CD4-positive, alpha-beta T cell treated with Interleukin-21 for 1 hour (primary cell): ENCODE measurements around the gene PIGU.
A peak's percentile ranks its signal among the peaks of the same experiment; 100 is the strongest.

Source experiments
- DNase-seq: peaks from one replicate; pipeline ENCODE4 v3.0.0-alpha.2; 2020

Gene PIGU

DNA sequence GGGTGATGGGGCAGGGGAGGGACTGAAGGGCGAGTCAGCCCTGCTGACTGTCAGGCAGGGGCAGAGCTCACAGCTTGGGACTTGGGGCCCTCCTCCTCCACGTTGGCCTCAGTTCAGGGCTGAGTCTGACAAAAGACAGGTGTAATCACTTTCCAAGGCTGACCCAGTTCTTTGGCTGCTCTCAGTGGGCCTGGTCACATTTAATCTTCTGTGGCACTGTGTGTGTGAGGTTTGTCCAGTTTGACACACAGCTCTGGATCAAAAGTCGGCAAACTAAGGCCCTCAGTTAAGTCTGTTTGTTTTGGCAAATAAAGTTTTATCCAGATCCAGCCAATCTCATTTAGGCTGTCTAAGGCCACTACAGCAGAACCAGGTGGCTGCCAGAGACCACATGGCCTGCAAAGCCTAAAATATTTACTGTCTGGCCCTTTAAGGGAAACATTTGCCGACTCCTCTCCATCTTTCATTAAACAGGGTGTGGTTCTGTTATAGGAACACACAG is 123.5 kb downstream of the PIGU start:
- DNase-seq, result no peak

DNA sequence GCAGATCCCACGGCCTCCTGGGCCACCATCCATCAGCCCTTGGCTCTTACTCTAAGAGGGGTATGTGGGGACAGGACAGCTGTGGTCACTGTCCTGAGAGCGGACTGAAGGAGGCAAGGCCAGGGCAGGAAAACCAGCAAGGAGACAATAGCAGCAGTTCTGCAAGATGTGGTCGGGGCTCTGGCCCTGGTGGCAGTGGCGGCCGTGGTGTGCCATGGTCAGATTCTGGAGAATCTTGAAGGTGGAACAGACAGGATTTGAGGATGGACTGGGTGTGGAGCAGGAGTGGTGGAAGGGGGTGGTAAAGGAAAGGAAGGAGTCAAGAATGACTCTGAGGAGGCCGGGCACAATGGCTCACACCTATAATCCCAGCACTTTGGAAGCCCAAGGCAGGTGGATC is 124.3 kb downstream of the PIGU start:
- DNase-seq, result no peak

DNA sequence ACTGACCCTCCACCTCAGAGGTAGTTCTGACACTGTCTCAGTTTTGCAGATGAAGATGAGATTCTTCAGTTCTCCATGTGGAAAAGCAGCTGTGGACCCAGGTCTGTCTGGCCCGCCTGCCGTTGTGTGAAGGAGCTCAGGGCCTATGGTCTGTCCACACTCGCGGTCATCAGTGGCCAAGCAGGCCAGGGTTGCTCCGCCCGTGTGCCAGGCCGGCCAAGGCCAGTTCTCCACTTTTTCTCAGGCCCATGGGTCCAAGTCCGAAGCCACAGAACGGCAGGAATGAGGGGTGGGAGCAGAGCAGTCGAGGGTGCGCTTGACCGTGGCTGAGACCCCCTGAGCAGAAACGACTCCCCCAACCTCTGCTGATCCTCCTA is 127.0 kb downstream of the PIGU start:
- no peak for DNase-seq

DNA sequence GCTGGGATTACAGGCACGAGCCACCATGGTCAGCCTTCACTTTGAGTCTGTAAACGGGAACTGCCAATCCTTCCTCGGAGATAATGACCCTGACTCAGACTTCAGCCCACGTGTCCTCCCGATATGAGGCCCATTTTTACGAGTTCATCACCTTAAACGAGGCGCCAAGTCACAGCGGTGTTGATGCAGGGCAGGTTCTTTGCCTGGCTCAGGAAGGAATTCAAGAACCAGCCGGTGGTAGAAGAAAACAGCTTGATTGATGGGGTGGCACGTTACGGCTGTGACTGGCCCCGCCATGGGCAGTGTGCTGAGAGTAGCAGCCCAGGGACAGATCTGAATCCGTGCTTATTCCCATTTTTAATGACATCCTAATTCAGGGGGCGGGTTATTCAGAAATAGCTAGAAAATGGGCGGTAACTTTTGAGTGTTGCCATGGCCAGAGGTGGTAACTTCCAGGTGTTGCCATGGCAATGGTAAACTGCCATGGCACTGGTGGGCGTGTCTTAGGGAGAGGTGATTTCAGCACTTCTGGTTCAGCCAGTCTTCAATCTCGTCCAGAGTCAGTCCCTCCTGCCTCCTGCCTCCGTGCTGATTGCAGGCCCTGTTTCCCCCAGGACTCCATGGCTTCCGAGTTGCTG is 127.5 kb downstream of the PIGU start:
- DNase-seq, result peak; percentile 21

DNA sequence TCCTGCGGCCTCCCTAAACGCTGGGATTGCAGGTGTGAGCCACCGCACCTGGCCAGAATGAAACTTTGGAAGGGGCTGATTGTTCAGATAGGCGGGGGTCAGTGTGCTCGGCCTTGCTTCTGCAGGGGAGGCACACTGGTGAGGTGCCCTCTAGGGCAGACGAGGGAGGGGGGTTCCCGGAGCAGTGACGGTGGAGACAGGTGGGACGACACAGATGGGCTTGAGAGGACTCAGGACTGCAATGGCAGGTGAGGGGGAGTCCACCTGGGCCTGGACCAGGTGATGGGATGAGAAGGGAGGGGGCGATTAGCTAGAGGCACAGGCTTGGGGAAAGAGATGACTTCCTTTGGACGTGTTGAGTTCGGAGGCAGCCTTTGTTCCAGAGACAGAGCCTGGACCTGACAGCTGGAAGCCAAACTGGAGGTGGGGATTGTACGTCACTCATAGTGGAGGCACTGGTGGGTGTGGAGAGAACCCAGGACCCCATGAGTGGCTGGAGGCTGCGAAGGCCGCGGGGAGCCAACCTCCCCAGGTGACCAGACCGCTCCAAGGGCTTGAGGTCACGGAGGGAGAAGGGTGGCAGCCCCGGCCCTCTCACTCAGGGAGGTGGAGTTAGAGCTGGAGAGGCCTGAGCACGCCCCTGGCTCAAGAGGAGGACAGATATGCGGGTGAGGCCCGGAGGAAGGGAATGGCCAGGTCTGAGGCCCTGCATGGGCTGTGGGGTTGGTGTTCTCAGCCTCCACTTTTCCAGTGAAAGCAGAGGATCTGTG is 128.9 kb downstream of the PIGU start:
- DNase-seq, result no peak

DNA sequence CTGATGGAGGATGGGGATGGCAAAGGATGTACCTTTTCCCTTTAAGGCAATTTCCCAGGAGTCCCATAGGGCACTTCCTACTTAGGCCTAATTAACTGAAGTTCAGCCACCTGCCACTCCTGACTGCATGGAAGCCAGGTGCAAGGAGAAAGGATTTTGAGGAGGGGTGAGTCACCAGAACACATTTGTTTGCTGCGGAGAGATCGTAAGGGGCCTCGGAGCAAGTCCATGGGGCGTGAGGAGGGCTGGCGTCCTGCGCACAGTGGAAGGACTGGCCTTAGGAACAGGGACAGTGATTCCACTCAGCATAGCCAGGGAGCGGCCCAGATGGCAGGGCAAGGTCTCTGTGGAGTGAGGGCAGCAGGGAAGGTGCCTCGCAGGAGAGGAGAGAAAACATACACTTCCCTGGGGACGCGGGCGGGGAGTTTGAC is 130.1 kb downstream of the PIGU start:
- no peak for DNase-seq

DNA sequence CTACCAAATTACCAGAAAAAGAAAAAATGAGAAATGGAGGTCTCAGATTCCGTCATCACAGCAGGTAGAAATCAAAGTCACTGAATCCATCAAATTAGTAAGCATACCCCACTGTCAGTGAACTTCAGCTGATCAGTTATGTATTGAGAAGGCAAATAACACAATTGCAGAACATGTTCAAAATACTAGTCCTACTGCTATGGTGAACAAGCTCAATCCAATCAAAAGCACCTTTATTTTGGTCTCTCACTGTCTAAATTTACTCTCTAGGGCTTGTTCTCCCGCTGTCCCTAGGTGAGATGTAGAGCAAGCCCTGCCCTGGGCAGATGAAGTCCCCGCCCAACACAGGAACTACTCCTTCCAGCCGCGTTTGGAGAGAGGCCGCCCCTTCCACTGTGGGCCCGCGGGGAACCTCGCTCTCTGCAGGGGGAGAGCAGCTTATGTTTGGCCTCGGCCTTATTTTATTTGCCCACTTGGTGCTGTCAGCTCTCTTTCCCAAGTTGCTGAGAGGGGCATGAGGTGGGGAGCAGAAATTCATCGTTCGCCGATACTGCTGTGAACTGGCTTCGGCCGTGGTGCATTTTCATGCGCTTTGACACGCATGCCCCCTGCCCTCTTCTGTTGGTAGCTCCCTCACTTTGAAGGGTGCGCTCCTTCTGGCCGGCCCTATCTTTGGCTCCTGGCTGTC is 132.6 kb downstream of the PIGU start:
- DNase-seq, result peak; percentile 23

DNA sequence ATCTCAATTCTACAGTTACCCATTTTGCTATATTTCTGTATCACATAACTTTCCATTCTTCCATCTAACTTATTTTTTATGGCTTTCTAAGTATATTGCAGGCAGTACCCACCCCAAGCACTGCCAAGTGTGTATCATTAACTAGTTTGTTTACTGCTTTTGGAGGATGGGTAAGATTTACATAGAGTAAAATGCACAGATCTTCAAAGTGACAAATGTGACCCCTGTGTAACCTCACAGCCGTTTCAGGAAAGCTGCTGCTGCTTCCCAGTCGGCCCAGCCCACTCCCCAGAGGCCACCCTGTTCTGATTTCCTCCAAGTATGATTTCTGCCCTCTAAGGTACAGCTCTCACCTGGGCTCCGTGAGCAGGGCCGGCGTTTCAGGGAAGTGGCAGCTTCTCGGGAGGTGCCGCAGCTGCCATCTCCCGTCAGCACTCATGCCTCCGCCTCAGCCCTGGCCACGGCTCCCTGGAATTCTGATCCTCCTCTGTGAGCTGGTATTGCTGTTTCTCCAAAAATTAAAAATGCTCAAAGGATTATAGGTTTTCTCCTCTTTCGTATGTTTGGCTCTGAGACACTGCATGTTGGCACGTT is 133.3 kb downstream of the PIGU start:
- no peak for DNase-seq

DNA sequence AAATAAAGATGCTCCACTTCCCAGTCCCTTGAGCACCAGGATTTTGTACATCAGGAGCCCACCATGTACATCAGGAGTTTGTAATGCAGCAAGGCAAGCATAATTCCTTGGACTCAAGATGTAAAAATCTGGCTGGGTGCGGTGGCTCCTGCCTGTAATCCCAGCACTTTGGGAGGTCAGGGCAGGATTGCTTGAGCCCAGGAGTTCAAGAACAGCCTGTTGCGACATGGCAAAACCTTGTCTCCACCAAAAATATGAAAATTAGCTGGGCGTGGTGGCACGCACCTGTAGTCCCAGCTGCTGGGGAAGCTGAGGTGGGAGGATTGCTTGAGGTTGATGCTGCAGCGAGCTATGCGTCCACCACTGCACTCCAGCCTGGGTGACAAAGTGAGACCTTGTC is 134.5 kb downstream of the PIGU start:
- no peak for DNase-seq

DNA sequence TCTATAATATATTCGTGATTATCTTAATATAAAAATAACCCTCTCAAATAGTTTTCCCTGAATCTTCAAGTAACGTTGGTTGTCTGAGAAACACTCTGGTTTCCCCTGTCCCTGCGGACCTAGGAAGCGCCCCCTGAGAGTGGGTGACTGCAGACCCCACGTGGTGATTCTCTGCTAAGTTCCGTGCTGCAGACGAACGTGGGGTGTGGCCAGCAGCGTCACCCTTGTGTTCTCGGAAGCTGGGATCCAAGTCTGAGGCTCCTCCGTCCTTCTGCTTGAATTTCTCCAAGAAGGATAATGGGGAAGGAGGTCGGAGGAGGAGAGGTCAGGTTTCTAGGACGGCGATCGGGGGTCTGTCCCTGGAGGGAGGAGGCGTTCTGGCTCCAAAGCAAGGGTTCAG is 135.0 kb downstream of the PIGU start:
- DNase-seq, result no peak

DNA sequence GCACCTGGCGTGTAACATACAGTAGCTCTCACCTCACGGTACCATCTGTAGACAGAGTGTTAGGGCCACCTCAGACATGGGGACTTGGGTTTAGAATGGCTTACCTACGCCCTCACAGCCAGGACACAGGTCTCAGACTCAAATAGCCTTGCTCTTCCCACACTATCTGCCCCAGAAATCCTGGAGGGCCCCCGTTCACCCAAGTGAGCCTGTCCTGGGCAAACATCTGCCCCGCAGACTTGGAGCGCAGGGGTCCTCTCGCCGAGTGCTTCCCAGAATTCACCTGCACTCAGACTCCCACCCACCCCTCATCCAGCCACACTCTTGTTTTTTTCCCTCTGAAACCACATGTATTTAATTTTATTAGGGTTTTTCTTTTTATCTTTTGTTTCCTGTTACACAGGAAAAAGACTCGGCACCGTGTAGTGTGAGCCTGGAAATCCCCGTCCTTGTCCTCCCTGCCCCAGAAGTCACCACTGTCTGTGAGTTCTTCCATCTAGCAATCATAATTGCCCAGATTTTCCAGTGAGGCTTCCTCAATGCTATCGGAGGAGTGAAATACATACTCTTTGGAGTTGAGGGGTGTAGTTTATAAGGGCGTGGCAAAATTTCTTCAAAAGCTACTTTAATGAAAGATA is 135.5 kb downstream of the PIGU start:
- peak; percentile 66 for DNase-seq

DNA sequence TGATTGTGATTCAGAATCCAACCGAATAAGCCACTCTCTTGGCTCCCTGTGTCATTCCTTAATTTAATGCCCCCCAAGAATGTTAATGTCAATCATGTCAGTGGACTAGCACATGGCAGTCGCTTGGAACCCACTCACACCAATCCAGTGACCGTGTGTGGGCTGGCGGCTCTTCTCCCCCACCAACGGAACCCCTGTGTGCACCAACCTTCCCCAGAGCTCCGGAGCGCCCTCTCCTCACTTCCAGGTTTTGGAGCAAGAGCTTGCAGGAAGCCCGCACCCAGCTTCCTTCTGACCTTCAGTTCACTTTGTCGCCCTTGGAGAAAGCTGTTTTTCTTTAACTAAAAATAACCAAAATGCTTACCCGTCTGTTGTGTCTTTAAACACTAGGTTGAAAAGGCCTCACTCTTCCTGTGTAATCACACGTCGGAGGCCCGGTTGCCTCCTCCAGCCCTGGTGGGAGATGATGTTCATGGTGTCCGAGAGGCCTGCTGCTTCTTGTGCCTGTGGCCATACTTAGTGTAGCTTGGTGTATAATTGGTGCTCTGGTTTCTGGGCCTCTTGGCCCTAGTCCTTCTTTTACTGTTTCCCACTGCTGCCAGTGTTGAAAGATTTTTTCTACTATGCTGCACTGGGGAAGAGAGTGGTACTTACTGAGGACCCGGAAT is 136.2 kb downstream of the PIGU start:
- DNase-seq, result no peak

DNA sequence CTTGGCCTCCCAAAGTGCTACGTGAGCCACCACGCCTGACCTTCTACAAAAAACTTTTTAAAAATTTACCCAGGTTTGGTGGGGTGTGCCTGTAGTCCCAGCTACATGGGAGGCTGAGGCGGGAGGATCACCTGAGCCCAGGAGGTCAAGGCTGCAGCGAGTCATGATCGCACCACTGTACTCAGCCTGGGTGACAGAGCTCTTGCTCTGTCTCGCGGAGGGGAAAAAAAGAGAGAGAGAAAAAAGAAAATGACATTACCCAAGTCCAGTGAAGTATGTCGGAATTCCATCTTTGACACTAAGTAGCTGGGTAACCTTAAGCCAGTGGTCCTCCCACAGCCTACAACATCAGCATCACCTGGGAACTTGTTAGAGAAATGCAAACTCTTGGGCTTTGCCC is 137.1 kb downstream of the PIGU start:
- no peak for DNase-seq

DNA sequence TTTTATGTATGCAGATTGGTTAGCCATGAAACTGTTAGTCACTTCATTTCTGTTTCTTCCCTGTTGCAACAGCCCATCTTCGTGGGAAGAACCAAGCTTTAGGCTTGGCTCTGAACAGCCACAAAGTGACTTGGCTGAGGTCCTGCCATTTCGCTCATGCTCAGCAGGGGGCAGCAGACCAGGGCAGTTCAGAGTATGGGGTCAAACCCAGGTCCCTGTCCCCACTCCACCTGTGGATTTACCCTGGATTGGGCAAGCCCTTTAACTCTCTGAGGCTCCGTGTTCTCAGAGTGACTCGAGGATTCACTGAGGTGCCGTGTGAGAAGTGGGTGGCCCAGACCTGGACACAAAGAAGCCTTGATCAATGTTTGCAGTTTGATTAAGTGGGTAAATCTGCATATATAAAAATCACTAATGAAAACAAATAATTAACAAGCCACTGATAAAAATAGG is 138.2 kb downstream of the PIGU start:
- peak; percentile 61 for DNase-seq

DNA sequence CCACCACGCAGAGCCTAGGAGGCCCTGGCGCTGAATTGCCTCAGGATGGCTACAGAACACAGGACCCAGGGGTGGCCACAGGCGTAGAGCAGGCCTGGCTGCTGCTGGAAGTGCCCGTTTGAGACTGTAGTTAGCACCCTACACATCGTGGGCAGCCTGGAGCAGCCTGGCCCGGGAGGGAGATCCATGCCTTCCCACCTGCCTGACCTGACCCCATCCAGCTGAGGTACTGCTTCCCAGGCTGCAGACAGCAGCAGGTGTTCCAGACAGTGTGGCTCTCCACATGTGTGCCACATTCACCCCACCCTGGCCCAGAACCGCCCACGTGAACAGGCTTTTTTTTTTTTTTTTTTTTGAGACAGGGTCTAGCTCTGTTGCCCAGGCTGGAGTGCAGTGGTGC is 139.2 kb downstream of the PIGU start:
- no peak for DNase-seq

DNA sequence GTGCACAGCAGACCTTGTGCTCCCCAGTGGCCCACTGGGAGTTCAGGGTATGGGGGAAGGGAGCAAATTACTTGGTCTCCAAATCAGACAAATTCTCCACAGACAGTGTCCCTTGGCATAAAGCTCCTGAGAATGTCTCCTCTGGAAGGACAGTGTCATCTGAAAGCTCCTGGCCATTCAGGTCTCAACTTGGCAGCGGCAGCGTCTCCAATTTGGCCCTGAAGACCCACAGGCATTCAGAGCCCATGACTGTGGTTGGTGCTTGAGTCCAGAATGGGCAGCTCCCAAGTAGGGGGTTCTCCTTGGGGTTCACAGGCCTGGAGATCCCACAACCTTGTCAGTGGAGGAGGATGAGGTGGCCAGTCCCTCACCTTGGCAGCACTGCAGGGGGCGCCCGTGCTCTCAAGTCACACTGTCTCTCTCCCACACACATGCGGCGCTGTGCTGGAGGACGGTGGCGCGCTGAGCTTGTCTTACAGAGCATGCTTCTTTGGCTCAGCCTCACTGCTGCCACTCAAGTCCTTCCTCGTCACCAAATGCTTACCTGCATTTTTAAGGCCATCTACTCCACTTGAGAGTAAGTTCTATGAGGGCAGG is 140.0 kb downstream of the PIGU start:
- peak; percentile 54 for DNase-seq

DNA sequence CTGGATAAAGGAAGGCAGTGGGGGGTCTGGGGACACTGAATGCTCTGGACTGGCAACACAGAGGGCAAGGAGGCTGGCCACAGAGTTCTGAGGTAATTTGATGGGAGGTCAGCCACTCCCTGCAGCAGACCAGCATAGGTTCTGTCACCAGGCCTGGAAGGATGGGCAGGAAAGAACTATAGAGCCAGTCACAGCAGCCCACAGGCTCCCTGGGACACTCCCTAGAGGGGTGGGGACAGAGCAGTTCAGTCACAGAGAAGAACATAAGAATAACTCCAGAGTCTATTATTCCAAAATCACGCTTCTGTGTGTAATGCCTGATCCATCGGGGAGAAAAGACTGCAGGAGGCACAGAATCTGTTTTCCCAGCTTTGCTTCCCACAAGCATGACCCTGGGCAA is 141.0 kb downstream of the PIGU start:
- DNase-seq, result no peak

DNA sequence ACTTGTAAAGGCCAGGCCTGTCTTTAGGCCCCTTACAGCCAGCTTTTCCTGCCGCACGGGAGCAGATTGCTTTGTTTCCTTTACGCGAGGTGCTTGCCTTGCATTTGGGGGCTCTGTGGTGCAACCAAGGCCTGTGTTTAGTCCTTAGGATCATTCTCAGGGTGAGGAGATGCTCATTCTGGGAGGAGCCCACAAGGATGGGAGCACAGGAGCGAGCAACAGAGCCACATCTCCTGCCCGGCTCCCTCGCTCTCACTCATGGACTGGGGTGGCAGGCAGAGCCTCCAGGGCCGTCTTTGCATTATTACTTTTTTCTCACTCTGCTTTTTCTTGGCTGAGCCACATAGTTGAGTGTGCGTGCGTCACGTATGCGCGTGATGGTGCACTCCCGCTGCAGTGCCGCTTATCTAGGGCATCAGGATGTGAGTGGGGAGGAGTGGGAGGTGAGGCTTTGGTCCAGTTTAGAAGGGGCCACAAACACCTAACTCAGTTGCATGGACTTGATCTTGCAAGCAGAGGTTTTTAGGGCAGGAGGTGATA is 141.5 kb downstream of the PIGU start:
- DNase-seq, result no peak

DNA sequence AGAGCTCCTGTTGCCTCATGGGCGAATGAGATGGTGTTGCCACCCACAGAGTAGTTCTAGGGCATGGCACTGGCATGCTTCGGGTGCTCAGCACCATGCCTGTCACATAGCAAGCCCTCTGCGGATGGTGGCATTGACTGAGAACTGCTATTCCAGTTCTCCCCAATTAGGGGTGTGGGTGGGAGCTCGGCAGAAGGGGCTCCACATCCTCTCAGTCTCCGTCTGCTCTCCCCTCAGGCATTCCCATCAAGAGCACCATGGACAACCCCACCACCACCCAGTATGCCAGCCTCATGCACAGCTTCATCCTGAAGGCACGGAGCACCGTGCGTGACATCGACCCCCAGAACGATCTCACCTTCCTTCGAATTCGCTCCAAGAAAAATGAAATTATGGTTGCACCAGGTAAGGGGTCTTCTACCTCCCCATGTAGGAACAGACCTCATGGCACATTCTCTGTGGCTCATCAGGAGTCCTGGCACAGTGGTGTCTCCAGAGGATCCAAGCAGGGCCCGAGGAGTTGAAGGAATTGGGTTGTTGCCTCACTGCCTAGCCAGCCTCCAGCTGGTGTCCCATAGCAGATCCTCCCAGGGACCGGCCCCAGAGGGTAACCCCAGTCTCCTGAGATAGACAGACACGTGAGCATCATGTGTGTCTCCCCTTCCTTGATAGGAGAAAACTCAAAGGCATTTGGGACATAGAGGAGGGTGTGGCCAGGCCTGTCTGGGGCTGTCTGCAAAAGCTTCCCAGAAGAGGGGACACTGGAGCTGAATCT is 142.3 kb downstream of the PIGU start:
- DNase-seq, result no peak

DNA sequence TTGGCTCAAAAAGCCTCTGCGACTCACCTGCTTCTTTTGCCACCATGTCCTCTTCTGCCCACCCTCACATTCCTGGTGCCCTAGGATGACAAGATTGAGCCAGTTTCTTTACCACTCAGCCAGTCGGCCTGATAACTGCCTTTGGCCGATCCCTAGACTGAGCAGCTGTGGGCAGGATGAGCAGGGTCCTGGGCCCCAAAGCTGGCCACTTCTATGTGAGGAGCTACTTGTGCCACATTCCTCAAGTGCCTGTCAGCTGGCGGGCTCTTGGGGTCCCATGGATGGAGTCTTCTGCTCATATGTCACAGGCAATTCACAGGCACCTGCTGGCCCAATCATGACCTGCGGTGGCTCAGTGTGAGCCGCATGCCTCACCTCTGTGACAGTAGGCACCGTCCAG is 144.1 kb downstream of the PIGU start:
- no peak for DNase-seq

DNA sequence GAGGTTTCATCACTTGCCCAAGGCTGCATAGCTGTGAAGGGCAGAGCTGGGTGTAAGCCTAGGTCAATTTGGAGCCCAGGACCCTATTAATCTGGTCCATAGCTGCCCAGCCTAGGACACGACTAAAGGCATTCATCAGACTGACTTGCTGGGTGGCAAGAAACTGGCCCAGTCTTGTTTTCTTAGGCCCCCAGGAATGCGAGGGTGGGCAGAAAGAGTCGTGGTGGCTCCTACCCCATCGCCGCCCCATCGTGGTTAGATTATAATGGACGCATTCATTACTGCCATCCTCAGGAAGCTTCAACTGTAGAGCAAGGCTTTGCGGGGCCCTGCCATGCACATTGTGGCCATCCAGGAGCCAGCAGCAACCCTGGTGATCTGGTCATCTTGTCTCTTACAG is 144.6 kb downstream of the PIGU start:
- no peak for DNase-seq
